ENCODE measurements around the gene CLEC19A. TPM values are rescaled to one million over a fixed set of nuclear protein-coding genes. Genes with fewer than 3 reads are reported as not detected.

The CLEC19A gene
- total RNA-seq, 4 donors from 2014 or later: not detected

DNA sequence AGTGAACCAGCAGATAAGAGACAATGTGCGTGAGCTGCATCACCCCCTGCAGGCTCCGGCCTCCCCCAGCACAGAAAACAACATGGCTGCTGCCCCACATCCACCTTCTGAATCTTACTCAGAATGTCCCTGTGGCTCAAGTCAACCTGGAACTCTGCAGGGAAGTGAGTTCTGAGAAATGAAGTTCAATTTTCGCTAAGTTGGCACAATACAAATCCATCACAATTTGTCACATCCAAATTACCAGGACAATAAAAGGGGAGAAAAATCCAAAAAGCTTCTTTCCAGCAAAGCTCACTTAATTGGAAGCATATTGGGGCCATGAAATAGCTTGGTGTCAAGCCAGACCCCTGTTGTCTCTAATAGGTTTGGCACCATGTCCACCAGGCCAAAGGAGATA is 38.1 kb downstream of the CLEC19A start:
- no peaks in the 10 kb centered on the region for H3K36me3 ChIP-seq
- no peaks in the 10 kb centered on the region for H3K27me3 ChIP-seq
- TF ChIP-seq POLR2A (IDR thresholded peaks at IDR 0.05): no peak
- TF ChIP-seq, protein P1, sequence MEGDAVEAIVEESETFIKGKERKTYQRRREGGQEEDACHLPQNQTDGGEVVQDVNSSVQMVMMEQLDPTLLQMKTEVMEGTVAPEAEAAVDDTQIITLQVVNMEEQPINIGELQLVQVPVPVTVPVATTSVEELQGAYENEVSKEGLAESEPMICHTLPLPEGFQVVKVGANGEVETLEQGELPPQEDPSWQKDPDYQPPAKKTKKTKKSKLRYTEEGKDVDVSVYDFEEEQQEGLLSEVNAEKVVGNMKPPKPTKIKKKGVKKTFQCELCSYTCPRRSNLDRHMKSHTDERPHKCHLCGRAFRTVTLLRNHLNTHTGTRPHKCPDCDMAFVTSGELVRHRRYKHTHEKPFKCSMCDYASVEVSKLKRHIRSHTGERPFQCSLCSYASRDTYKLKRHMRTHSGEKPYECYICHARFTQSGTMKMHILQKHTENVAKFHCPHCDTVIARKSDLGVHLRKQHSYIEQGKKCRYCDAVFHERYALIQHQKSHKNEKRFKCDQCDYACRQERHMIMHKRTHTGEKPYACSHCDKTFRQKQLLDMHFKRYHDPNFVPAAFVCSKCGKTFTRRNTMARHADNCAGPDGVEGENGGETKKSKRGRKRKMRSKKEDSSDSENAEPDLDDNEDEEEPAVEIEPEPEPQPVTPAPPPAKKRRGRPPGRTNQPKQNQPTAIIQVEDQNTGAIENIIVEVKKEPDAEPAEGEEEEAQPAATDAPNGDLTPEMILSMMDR (IDR thresholded peaks at IDR 0.05): no peak
- no peak for TF ChIP-seq POLR2AphosphoS5 (IDR thresholded peaks at IDR 0.05)
- no peak for TF ChIP-seq EP300 (IDR thresholded peaks at IDR 0.05)
- no peak for DNase-seq (ENCODE audit: low spot score in 2 of 2)
- no peaks in the 10 kb centered on the region for H3K9me3 ChIP-seq
- no peak overlapping the region for H3K4me3 ChIP-seq
- H3K4me1 ChIP-seq: no peaks in the 10 kb centered on the region
- no peak overlapping the region for H3K27ac ChIP-seq
- WGBS: 57% methylated on average over 3 of the region's 3 CpGs

DNA sequence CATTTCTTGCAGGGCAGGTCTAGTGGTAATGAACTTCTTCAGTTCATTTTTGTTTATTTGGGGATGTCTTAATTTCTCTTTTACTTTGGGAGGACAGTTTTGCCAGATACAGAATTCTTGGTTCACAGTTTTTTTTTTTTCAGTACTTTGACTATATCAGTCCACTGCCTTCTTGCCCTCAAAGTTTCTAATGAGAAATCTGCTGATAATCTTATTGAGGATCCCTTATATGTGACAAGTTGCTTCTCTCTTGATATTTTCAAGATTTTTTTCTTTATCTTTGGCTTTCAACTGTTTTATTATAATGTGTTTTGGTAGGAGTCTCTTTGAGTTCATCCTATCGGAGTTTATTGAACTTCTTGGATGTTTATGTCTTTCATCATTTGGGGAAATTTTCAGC is 42.8 kb downstream of the CLEC19A start:
- WGBS: 100% methylated on average over 1 of the region's 1 CpG
- H3K36me3 ChIP-seq: no peaks in the 10 kb centered on the region
- H3K27me3 ChIP-seq: no peaks in the 10 kb centered on the region
- no peaks in the 10 kb centered on the region for H3K4me1 ChIP-seq
- no peak overlapping the region for H3K4me3 ChIP-seq
- no peaks in the 10 kb centered on the region for H3K9me3 ChIP-seq
- DNase-seq (ENCODE audit: low spot score in 2 of 2): no peak
- TF ChIP-seq, protein P1 (IDR thresholded peaks at IDR 0.05): no peak
- TF ChIP-seq EP300 (IDR thresholded peaks at IDR 0.05): no peak
- TF ChIP-seq POLR2AphosphoS5 (IDR thresholded peaks at IDR 0.05): no peak
- no peak for TF ChIP-seq POLR2A (IDR thresholded peaks at IDR 0.05)
- H3K27ac ChIP-seq: no peak overlapping the region

DNA sequence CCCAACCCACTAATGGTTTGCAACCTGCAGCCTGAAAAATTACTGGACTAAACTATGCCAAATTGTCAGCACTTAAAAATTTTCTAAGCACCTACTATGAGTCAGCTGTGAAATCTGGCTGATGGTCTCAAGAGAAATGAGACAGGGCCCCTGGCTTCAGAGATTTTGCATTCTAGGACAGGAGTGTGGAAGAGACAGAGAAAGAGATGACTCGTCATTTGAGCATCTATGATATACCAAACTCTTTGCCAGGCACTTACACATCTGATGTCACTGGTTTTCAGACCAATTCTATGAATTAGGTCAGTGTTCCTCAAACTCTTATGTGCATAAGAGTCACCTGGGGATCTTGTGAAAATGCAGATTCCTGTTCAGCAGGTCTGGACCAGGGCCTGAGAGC is 44.4 kb downstream of the CLEC19A start:
- Histone ChIP-seq H3K27me3 (no peaks in the 10 kb centered on the region), H3K27ac (no peak overlapping the region), H3K4me3 (no peak overlapping the region), H3K9me3 (no peaks in the 10 kb centered on the region), H3K4me1 (no peaks in the 10 kb centered on the region), H3K36me3 (no peaks in the 10 kb centered on the region)
- WGBS: 100% methylated on average over 1 of the region's 1 CpG
- TF ChIP-seq POLR2AphosphoS5 (IDR thresholded peaks at IDR 0.05): no peak
- TF ChIP-seq EP300 (IDR thresholded peaks at IDR 0.05): no peak
- TF ChIP-seq POLR2A (IDR thresholded peaks at IDR 0.05): no peak
- TF ChIP-seq, protein P1 (IDR thresholded peaks at IDR 0.05): no peak
- DNase-seq (ENCODE audit: low spot score in 2 of 2): no peak

GRCh38 chr16:19330841-19331397 is 45.4 kb downstream of the CLEC19A start:
- no peaks in the 10 kb centered on the region for H3K27me3 ChIP-seq
- no peaks in the 10 kb centered on the region for H3K36me3 ChIP-seq
- H3K4me1 ChIP-seq: no peaks in the 10 kb centered on the region
- WGBS: 22% methylated on average over 5 of the region's 6 CpGs
- H3K4me3 ChIP-seq: no peak overlapping the region
- no peak for DNase-seq (ENCODE audit: low spot score in 2 of 2)
- TF ChIP-seq, protein P1 (IDR thresholded peaks at IDR 0.05): no peak
- TF ChIP-seq POLR2A (IDR thresholded peaks at IDR 0.05): no peak
- no peak for TF ChIP-seq EP300 (IDR thresholded peaks at IDR 0.05)
- TF ChIP-seq POLR2AphosphoS5 (IDR thresholded peaks at IDR 0.05): no peak
- no peaks in the 10 kb centered on the region for H3K9me3 ChIP-seq
- no peak overlapping the region for H3K27ac ChIP-seq

DNA sequence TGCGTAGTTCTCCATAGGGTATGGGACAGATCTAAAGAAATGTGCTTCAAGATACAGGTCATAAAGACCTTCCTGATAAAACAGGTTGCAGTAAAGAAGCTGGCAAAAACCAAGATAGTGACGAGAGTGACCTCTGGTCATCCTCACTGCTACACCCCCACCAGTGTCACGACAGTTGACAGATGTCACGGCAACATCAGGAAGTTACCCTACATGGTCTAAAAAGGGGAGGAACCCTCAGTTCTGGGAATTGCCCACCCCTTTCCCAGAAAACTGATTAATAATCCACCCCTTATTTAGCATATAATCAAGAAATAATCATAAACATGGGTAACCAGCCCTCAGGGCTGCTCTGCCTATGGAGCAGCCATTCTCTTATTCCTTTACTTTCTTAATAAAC is 46.3 kb downstream of the CLEC19A start:
- H3K27ac ChIP-seq: no peak overlapping the region
- H3K27me3 ChIP-seq: no peaks in the 10 kb centered on the region
- no peak for DNase-seq (ENCODE audit: low spot score in 2 of 2)
- no peak overlapping the region for H3K4me3 ChIP-seq
- H3K9me3 ChIP-seq: no peaks in the 10 kb centered on the region
- no peaks in the 10 kb centered on the region for H3K4me1 ChIP-seq
- WGBS: 80% methylated on average over 4 of the region's 4 CpGs
- TF ChIP-seq, protein P1 (IDR thresholded peaks at IDR 0.05): no peak
- no peak for TF ChIP-seq POLR2A (IDR thresholded peaks at IDR 0.05)
- TF ChIP-seq EP300 (IDR thresholded peaks at IDR 0.05): no peak
- no peak for TF ChIP-seq POLR2AphosphoS5 (IDR thresholded peaks at IDR 0.05)
- H3K36me3 ChIP-seq: no peaks in the 10 kb centered on the region
